ENCODE data around the gene APBA3.

The APBA3 gene

GRCh38 chr19:3788996-3789778 is 27.7 kb upstream of the APBA3 start:
- DNase-seq: no peak

DNA sequence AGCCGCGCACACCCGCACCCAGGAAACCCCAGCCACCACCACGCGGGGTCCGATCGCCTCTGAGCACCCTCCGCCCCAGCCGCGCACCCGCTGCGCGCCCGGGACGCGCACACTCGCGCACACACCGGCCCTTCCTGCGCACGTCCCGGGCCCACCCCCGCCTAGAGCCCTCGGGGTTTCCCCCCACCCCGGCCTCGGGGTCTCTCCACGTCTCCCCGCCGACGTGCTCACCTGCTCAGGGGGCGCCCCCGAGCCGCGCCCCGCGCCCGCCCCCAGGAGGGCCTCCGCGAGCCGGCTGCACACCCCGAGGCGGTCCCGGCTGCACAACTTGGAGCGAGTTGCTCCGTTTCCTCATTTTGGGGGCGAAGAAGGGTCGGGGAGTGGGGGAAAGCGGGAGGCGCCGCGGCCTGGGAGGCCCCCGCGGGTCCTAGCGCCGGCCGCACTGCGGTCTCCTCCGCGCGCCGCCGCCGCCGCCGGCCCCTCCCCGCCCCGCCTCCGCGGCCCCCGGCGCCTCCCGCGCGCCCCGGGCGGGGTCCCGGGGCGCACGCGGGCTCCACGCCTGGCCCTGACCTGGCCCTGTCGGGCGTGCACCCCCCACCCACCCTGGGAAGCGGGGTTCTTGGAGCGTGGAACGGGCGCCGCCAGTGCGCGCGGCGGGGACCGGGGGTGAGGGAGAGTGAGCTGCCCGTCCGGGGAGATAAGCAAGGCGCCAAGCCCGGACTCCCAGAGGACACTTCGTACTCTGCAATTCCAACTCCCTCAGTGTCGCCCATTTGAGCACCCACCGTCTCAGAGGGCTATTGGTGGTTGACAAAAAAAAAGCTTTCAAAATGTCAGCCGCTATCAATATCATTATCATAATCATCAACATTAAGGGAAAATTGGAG is 24.7 kb upstream of the APBA3 start, which contains the start of gene MATK:
Gene MATK, minus strand, starts transcription at position 444 of the 887 bp plus-strand sequence. CDS start 1,246 bp downstream, outside the sequence.
- DNase-seq: no peak

DNA sequence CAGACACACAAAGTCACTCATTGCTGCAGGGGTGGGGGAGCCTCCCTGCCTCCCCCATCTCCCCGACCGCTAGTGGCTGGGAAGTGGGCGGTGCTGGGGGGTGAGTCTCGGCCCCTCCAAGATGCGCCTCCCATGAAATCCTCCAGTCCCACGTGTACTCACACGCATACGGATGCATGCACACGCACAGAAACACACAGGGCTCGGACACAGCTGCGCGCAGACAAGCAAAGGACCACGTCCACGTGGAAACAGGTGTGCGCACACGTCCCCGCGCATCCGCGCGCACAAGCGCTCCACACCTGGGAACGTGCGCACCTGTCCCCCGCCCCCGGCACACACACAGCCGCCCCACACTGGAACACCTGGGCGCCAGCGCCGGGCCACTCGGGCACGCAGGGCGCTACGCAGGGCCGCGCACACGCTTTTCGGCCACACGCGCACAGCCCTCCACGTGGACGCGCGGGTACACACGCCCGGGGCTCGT is 24.0 kb upstream of the APBA3 start:
- DNase-seq: no peak

DNA sequence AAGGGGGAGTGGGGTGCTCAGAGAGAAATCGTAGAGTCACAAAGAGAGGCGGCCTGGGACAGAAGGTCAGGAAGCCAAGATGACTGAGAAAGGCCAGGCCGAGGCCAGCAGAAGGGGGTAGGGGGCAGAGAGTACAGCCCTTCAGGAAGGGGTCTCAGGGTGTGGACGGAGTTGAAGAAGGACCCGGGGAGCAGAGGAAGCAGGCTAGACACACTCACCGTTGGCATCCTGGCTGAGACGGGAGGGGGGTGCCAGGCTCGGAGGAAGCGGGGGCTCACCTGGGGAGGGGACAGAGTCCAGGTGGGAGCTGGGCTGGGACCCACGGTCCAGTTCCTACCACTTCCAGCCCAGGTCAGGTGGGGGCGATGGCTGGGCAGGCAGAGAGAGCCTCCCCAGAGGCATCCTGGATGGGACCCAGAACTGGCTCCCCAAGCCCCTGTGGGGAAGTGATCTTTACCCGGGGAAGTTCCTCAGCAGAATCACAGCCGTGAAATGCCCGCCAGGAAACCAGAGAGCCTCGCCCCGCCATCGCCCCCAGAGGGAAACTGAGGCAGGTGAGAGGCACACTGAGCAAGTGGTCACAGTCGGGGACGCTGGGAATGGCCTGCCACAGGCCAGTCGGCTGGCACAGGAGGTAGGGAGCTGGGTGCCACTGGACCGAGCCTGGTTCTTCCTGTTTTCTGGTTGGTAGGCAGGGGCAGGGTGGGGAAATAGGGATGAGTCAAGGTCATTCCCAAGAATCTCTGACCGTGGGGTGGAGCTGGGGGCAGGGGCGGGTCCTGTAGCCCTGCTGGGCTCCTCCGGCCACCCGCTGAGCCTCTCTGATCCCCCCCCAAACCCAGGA is 23.3 kb upstream of the APBA3 start:
- DNase-seq: no peak

GRCh38 chr19:3783660-3784584 is 22.4 kb upstream of the APBA3 start:
- no peak for DNase-seq

DNA sequence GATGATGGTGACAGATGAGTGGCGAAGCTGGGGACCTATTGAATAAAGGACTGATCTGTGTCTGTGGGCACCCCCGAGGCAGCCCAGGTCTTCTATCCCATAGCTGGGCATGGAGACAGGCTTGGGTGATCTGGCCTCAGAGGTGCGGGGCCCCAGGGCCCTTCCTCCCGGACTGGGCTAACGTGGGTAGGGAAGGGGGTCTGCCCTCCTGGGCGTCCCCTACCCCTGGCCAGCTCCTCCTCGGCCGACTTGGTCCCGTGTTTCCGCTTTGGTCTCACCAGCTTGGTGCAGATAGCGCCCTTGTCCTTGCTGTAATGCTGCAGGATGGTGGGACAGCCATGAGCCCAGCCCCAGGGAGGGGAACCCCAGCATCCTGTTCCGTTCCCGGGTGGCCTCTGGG is 21.4 kb upstream of the APBA3 start:
- no peak for DNase-seq

DNA sequence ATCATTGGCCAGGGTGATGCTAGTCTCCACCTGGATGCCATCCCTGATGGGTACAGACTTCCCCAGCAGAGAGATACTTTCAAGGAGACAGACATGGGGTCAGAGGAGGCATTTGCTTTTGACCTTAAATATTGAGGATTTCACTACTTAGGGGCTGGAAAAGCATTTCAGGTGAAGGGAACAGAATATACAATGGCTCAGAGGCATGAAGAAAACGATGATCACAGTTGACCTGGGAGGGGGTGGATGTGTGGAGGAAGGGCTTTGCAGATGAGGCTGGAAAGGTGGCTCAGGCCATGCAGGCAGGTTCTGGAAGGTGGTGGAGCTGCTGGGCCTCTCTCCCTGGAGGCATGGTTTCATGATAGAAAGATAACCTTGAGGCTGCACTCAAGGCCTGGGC is 20.8 kb upstream of the APBA3 start:
- no peak for DNase-seq

- no peak for DNase-seq
These were observed 20.1 kb upstream of the APBA3 start for GRCh38 chr19:3781603-3782002.

GRCh38 chr19:3780786-3781304 is 19.4 kb upstream of the APBA3 start:
- no peak for DNase-seq

GRCh38 chr19:3778899-3779723 is 17.6 kb upstream of the APBA3 start:
- no peak for DNase-seq

GRCh38 chr19:3778104-3778867 is 16.8 kb upstream of the APBA3 start:
- no peak for DNase-seq

- no peak for DNase-seq
These were observed 15.1 kb upstream of the APBA3 start for GRCh38 chr19:3776479-3777040.

DNA sequence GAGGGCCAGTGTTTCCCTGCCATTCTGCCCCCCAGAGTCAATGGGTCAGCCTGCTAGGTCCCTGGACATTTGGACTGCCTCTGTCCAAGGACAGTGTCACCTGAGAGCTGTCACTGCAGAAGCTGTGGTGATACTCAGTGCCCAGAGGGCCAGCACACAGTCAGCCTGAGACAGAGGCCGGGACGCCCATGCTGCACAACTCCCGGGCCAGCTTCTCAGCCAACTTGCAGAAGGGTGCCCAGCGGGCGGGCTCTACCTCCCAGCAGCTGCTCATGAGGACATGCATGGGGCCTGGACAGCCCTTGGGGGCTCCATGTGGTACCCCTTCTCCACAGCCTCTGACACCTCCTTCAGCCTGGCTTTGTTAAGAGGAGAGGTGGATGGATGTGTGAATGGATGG is 14.3 kb upstream of the APBA3 start:
- no peak for DNase-seq

DNA sequence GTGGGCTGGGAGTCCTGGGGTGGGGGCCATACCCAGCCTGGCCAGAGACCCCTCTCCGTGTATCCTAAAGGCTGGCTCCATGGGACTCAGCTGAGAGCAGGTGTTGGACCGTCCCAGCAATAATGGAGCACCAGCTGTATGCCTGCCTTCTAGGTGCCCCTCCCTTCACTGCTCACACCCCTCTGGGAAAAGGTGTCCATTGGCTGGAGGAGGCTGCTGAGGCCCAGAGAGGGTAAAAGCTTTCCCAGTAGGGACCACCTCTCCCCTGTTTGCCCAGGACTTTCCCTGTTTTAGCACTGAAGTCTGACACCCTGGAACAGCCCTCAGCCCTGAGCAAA is 13.9 kb upstream of the APBA3 start:
- no peak for DNase-seq

GRCh38 chr19:3774621-3775373 is 13.3 kb upstream of the APBA3 start:
- DNase-seq: no peak

DNA sequence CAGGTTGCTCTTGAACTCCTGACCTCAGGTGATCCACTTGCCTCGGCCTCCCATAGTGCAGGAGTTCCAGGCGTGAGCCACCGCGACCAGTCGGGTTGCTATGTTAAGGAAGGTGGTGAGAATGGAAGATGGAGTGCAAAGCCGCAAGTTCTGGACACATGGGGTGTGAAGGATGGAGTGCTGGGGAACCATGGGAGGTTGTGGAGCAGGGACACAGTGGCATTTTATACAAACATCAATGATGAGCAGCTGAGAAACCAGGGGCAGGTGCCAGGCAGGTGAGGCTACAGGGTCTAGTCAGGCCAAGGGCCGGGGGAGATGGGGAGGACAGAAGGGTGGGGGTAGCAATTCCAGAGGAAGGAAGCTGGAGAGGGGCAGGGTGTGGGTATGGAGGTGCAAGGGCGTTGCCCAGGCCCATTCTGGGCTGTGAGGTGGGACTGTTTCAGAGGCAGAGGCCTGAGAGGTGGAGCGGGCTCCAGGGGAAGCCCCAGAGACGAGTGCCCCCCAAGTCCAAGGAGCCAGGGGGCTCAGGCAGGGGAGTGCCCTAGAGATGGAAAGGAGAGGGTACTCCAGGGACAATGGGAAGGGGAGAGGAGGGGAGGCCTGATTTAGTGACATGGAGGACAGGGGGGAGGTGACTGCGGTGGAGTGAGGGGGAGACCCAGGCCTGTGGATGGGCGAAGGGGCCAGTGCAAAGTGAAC is 12.5 kb upstream of the APBA3 start:
- no peak for DNase-seq

DNA sequence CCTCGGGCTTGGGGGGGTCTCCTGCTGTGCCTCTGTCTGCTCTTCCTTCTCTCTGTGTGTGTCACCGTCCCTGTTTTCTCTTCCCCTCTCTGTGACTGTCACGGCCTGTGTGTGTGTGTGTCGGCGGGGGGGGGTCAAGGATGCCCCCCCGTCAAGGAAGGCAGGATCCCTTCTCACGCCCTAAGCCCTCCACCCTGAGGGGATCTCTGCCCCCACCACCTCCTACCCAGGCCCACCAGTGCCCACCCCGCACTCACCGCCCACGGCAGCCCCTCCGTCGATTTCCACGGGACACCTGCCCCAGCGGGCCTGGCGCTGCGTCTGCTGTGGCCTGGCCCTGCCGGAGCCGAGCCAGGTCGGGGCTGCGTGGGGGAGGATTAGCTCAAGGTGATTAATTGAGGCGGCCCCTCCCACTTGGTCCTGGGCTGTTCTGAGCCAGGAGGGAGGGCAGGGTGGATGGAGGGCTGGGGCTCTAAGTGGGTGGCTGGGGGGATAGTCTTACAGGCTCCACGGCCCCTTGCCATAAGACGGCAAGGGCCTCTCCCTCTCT is 10.5 kb upstream of the APBA3 start, which contains the start of gene RAX2:
Gene RAX2, minus strand, starts transcription at position 323 of the 550 bp plus-strand sequence. CDS start 486 bp downstream, outside the sequence.
- no peak for DNase-seq

Data from right kidney (tissue), 1 donor.